Measurements from ENCODE around the gene ZFAND6. TPM values are rescaled to one million over a fixed set of nuclear protein-coding genes. Genes with fewer than 3 reads are reported as not detected.

ZFAND6 gene
- total and polyA plus RNA-seq, 9 donors, result 57.3 to 105 (median 65.4) TPM

GRCh38 chr15:80159811-80160569, 100.5 kb downstream of the ZFAND6 start:
- Histone ChIP-seq H3K4me3 (no peak overlapping the region), H3K9me3 (no peaks in the 10 kb centered on the region), H3K4me1 (ENCODE audit: insufficient read depth) (no peaks in the 10 kb centered on the region), H3K27ac (no peak overlapping the region), H3K27me3 (no peaks in the 10 kb centered on the region), H3K36me3 (no peaks in the 10 kb centered on the region)
- intact Hi-C loops (cut with DNase I), result loop anchor here in 1 of 4 donors (10.0 kb wide), 1 partner anchor 245 kb away; the partner anchor contains the start of gene ARNT2
- TF ChIP-seq CTCF (IDR thresholded peaks at IDR 0.05) (no peak), POLR2A (IDR thresholded peaks at IDR 0.05) (no peak), EP300 (IDR thresholded peaks at IDR 0.05) (no peak)
- 90 to 92% (median 91%) methylated on average over 12 of the region's 12 CpGs for WGBS, 3 donors
- no peak for DNase-seq

- TF ChIP-seq POLR2A (IDR thresholded peaks at IDR 0.05) (no peak), EP300 (IDR thresholded peaks at IDR 0.05) (no peak), CTCF (IDR thresholded peaks at IDR 0.05) (no peak)
- no peaks in the 10 kb centered on the region for H3K36me3 ChIP-seq
- intact Hi-C loops (cut with DNase I), result loop anchor here in 1 of 4 donors (10.0 kb wide), 1 partner anchor 244 kb away; the partner anchor contains the start of gene ARNT2
- no peak overlapping the region for H3K27ac ChIP-seq
- peak in 2 of 5 donors; percentile 35 to 43 for DNase-seq
- H3K4me1 ChIP-seq (ENCODE audit: insufficient read depth), result no peaks in the 10 kb centered on the region
- no peaks in the 10 kb centered on the region for H3K27me3 ChIP-seq
- no peaks in the 10 kb centered on the region for H3K9me3 ChIP-seq
- no peak overlapping the region for H3K4me3 ChIP-seq
- WGBS, 3 donors, result 67 to 77% (median 70%) methylated on average over 7 of the region's 7 CpGs
These were observed 101.2 kb downstream of the ZFAND6 start for GRCh38 chr15:80160570-80161156.

- H3K9me3 ChIP-seq, result no peaks in the 10 kb centered on the region
- intact Hi-C loops (cut with DNase I), result loop anchor here in 1 of 4 donors (10.0 kb wide), 1 partner anchor 243 kb away; the partner anchor contains the start of gene ARNT2
- H3K27me3 ChIP-seq, result no peaks in the 10 kb centered on the region
- DNase-seq, result no peak
- H3K36me3 ChIP-seq, result no peaks in the 10 kb centered on the region
- no peak overlapping the region for H3K4me3 ChIP-seq
- 79 to 84% (median 80%) methylated on average over 6 of the region's 6 CpGs for WGBS, 3 donors
- no peaks in the 10 kb centered on the region for H3K4me1 ChIP-seq (ENCODE audit: insufficient read depth)
- no peak overlapping the region for H3K27ac ChIP-seq
- TF ChIP-seq POLR2A (IDR thresholded peaks at IDR 0.05) (no peak), EP300 (IDR thresholded peaks at IDR 0.05) (no peak), CTCF (IDR thresholded peaks at IDR 0.05) (no peak)
These were observed 102.1 kb downstream of the ZFAND6 start for GRCh38 chr15:80161468-80162016.

GRCh38 chr15:80162059-80162554, 102.6 kb downstream of the ZFAND6 start:
- peak in 1 of 5 donors; percentile 42 for DNase-seq

More at GRCh38 chr15:80162059-80162554, 102.6 kb downstream of the ZFAND6 start:
- TF ChIP-seq CTCF (IDR thresholded peaks at IDR 0.05) (no peak), POLR2A (IDR thresholded peaks at IDR 0.05) (no peak), EP300 (IDR thresholded peaks at IDR 0.05) (no peak)
- intact Hi-C loops (cut with DNase I), result loop anchor here in 1 of 4 donors (10.0 kb wide), 1 partner anchor 243 kb away; the partner anchor contains the start of gene ARNT2
- Histone ChIP-seq H3K27ac (no peak overlapping the region), H3K36me3 (no peaks in the 10 kb centered on the region), H3K4me1 (ENCODE audit: insufficient read depth) (no peaks in the 10 kb centered on the region), H3K27me3 (no peaks in the 10 kb centered on the region), H3K4me3 (no peak overlapping the region), H3K9me3 (no peaks in the 10 kb centered on the region)
- 17 to 24% (median 20%) methylated on average over 6 of the region's 6 CpGs for WGBS, 3 donors

Data from ovary (tissue), 9 donors.